Epidermal melanocyte (primary cell): ENCODE results near the gene CREBL2.

Experiments used
- DNase-seq: peaks from one replicate; pipeline ENCODE4 v3.0.0; 2011; ENCODE audit warnings: low spot score; ENCODE audit not compliant: insufficient read length

Gene CREBL2

DNA sequence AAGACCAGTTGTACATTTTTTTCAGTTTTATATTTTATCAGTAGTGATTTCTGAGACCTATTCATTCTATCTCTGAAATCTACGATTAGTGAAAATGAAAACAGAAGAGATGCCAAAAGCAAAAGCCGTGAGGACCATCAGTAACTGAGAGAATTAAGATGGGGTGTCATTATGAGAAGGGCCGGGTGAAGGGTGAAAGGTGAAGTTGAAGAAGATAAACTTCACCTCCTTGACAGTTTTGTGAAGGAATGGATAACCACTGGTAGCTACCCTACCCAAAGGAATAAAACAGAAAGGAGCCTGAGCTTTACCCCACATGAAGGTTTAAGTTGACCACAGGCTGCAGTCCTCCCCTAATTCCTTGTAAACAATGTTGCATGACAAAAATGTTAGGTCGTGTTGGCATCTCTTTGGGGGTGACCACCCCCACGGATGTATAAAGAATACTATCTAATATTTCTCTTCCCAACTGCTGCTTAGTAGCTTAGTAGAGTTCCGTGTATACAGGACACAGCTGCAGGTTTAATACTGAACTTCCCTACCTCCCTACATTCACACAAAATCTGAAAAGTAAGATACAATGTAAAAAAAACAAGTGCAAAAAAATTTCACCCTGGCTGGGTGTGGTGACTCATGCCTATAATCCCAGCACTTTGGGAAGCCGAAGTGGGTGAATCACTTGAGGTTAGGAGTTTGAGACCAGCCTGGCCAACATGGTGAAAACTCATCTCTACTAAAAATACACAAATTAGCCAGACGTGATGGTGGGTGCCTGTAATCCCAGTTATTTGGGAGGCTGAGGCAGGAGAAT is 60.4 kb downstream of the CREBL2 start:
- DNase-seq: no peak

DNA sequence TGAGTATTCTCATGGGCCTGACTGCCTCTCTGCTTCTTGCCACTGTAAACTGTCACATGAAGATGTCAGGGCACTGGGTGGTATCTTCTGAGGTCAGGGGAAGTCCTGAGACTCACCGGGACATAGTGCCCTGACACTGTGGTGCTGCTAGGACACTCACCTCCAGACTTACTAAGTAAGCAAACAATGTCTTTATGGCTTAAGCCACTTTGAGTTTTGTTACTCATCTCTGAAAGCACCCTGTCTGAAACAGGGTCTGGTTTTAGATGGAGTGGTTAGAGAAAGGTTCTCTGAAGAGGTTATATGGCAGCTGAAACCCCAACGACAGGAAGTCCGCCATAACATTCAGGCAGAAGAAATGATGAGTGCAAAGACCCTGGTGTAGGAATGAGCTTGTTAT is 61.6 kb downstream of the CREBL2 start:
- no peak for DNase-seq

DNA sequence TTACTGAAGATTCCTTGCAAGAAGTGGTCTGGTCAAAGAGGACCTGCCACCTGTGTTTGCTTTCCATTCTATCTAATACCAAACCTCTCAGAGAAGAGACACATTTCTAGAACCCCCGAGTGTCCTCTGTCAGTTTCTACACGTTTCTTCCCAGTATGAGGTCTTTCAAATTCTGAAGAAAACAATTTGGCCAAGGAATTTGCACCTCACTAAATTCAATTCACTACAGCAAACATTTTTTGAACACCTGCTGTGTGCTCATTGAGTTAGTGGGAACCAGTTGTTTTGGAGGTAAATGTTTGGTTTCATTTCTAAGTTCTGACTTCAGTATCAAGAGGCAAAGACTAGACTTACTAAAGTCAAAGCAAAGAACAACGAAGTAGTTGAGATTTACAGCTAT is 64.9 kb downstream of the CREBL2 start:
- no peak for DNase-seq

DNA sequence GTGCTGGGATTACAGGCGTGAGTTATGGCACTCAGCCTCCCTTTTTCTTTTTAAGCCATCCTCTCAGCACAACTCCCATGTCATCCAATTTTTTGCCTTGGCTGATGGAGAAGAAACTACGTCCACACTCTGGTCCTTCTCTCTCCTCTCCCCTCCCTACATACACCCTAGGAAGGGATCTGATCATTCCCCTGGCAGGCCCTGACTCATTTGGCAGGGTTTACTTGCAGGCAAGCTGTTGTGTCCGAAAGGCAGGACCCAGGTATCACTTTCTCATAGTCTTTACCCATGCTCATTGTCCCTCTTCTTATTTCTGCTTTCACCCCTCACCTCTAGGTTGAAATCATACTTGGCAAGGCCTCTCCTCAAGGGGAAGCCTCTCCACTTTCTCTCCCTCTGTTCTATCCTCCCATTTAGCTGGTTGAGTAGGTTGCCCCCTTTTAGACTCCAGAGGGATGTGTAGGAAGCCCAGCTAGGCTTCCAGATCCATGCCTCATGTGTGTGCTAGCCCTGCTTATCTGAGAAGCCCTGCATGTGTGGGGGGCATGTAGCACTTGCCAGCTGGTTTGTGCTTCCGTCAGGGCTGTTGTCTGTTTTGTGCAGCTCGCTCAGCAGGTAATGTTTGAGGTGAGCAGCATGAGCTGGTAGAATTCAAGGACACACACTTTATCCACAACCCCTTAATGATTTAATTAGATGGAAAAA is 69.5 kb downstream of the CREBL2 start:
- no peak for DNase-seq

DNA sequence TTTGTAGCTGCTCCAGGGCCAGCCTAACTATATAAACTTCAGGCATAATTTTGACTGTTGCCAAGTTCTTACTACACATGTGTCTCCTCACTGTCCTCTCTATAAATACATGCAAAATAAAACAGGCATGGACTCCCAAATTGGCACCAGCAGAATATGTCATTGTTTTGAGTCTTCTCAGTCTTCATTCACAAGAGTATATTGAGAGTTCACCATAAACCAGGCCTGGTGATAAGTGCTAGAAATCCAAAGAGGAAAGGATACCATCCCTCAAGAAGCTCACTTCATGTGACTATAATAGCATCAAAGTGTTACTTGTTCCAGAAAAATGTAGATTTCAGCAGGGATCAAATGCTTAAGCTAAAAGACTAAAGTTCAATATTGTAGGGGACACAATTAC is 70.6 kb downstream of the CREBL2 start:
- DNase-seq: no peak

DNA sequence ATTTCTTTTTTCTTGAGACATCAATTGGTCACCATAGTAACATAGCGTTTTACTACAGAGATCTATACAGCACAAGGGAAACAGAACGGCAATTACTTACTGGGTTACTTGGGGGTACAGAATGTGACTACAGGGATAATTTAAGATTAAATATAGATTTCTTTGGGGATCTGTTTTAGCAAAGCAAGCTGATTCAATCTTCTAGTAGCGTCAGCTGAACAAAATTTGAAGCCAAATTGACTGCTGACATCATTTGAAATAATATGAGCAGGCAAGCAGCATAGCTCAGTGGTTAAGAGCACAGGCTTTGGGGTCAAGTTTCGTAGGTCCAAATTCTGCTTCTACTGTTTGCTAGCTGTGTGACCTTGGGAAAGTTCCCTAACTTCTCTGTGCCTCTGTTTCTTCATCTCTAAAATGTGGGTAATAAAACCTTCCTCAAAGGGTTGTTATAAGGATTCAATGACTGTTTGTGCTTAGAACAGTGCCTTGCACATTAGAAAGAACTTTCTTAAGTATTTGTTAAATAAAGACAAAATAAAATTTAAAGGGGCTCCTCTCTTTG is 71.5 kb downstream of the CREBL2 start:
- no peak for DNase-seq

DNA sequence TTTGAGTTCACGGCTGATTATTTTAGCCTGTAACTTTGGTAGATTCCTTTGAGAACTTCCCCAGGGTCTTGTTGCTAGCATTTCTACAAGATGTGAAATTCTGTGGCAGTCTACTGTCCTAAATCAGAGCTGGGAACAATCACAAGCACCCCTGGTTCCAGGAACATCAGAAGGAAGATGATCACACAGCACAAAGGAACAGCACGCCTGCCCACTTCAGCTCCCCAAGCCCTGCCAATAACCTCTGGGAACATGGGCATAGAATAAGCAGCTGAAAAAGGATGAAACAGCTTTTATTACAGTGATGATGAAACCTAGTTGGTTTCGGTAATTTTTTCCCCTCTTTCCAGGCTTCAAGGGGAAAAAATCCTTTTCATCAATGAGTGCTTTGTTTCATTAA is 72.0 kb downstream of the CREBL2 start:
- DNase-seq: no peak

DNA sequence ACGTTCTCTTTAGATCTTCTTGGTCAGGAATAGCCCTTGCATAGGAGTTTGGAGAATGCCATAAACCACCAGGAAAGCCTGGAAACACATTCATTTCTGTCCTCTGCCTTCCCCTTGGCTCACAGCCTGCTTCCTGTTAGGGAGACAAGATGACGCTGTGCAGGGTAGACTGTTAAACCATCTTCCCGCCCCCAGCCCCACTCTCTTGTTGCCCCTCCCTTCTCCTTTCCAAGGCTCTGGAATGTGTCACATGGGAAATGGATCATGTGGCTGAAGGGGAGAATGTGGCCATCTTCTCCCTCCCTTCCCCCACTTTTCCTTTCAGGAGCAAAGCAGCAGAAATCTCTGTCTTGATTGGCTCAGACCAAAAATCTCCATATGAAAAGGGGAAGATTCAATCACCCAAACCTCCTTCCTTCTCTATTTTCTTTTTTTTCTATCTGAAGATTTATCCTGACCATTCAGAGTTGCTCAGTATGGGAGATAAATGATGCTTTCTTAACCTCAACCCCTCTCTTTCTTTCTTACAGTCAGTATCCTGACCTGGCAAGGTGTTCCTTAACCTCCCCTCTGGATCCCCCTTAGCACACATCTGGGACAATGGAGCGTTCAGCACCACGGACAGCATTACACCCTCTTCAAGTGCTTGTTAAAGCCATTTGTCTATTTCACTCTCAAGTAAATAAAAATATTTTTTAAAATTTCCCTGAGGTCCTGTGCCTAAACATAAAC is 72.9 kb downstream of the CREBL2 start:
- DNase-seq: no peak

- no peak for DNase-seq
These were observed 73.6 kb downstream of the CREBL2 start for GRCh38 chr12:12685305-12685704.

GRCh38 chr12:12686472-12686871 is 74.8 kb downstream of the CREBL2 start:
- no peak for DNase-seq

DNA sequence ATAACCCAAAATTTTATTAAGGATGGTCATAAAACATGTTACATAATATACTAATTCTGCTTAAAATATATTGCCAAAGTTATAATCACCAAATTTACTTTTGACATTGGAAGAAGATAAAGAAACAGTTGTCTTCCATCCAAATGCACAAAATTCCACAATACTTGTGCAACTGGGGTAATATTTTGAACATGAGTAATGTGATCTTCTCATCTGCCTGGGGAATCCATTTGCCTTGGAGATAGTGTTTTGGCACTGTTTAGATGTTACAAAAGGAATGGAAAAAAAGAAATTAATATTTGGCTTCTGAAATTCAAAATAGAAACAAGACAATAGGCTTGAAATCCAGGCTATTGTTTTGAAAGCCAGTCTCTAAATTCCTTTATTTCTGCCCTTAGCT is 75.2 kb downstream of the CREBL2 start:
- DNase-seq: no peak

GRCh38 chr12:12689647-12690300 is 78.1 kb downstream of the CREBL2 start:
- no peak for DNase-seq

- no peak for DNase-seq
These were observed 79.9 kb downstream of the CREBL2 start for GRCh38 chr12:12691549-12691948.

- no peak for DNase-seq
These were observed 81.5 kb downstream of the CREBL2 start for GRCh38 chr12:12693111-12693671.
